SH-SY5Y (cell line): Measurements from ENCODE around the gene ARHGAP35.

ENCODE experiments used
- GATA2 ChIP-seq: IDR thresholded peaks from 2 replicates; pipeline ENCODE4 v1.6.1; 2011; ENCODE audit warnings: mild to moderate bottlenecking, low read depth, low read length
- GATA3 ChIP-seq: IDR thresholded peaks from 2 replicates; pipeline ENCODE4 v1.6.1; 2011; ENCODE audit warnings: low read depth, mild to moderate bottlenecking, low read length, moderate library complexity

- TF ChIP-seq GATA2: no peak
- TF ChIP-seq GATA3: no peak
Observed at GRCh38 chr19:46868025-46868802, 7.4 kb downstream of the ARHGAP35 start.
